ENCODE measurements around the gene SMPD4. TPM values are rescaled to one million over a fixed set of nuclear protein-coding genes. Genes with fewer than 3 reads are reported as not detected.
"Not testable (repeated sequence)": the region's sequence is repeated elsewhere in the genome, so short reads cannot be mapped to it uniquely, and the experiment has no call there.

Gene SMPD4, protein sequence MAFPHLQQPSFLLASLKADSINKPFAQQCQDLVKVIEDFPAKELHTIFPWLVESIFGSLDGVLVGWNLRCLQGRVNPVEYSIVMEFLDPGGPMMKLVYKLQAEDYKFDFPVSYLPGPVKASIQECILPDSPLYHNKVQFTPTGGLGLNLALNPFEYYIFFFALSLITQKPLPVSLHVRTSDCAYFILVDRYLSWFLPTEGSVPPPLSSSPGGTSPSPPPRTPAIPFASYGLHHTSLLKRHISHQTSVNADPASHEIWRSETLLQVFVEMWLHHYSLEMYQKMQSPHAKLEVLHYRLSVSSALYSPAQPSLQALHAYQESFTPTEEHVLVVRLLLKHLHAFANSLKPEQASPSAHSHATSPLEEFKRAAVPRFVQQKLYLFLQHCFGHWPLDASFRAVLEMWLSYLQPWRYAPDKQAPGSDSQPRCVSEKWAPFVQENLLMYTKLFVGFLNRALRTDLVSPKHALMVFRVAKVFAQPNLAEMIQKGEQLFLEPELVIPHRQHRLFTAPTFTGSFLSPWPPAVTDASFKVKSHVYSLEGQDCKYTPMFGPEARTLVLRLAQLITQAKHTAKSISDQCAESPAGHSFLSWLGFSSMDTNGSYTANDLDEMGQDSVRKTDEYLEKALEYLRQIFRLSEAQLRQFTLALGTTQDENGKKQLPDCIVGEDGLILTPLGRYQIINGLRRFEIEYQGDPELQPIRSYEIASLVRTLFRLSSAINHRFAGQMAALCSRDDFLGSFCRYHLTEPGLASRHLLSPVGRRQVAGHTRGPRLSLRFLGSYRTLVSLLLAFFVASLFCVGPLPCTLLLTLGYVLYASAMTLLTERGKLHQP
- 74.5 and 79.0 TPM in 2 replicates for total RNA-seq

DNA sequence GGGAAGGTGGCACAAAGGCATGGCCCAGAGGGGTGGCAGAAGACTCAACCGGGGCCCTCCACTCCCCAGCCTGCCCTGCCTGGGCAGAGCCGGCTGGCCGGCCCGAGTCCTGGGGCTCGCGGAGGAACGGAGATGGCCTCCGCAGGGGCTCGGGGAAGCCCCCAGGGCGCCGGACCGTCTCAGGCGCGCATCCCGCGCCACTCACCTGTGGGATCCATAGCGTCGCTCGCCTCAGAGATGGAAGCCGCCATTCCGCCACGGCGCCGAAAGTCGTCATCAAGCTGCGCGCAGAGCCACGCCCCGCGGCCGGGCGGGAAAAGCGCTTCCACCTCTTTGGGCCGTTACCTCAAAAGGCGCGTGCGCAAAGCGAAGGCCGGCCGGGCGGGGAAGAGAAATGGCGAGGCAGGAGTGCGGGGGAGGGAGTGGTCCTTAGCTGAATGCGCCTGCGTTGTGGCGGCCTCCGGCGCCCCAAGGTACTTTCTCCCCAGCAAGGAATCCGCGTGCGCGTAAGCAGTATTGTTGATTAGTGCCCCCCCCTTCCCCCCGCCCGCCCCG lies at the start of gene SMPD4:
TSS of gene SMPD4 (minus strand) at position 278 of the 555 bp plus-strand sequence. CDS start 5,010 bp downstream, outside the sequence.
- intact Hi-C loops (cut with micrococcal nuclease) = loop anchor here (1.0 to 5.0 kb wide), 5 partner anchors 34 to 1311 kb away; partner anchors contain the start of genes CCDC74B, IMP4 and MZT2A

DNA sequence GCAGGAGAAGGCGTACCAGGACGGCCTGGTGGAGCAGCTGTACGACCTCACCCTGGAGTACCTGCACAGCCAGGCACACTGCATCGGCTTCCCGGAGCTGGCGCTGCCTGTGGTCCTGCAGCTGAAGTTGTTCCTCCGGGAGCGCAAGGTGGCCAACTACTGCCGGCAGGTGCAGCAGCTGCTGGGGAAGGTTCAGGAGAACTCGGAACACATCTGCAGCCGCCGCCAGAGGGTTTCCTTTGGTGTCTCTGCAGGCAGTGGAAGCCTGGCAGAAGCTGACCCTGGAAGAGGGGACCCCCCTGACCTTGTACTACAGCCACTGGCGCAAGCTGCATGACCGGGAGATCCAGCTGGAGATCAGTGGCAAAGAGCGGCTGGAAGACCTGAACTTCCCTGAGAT lies 49.5 kb upstream of the SMPD4 start:
- intact Hi-C loops (cut with micrococcal nuclease) = not testable (repeated sequence)

DNA sequence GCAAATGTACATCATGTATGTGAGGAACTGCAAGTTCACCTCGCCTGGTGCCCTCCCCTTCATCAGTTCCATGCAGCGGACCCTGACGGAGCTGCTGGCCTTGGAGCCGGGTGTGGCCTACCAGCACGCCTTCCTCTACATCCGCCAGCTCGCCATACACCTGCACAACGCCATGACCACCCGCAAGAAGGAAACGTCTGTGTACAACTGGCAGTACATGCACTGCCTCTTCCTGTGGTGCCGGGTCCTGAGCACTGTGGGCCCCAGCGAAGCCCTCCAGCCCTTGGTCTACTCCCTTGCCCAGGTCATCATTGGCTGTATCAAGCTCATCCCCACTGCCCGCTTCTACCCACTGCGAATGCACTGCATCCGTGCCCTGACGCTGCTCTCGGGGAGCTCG lies 49.0 kb upstream of the SMPD4 start:
- intact Hi-C loops (cut with micrococcal nuclease) = not testable (repeated sequence)

DNA sequence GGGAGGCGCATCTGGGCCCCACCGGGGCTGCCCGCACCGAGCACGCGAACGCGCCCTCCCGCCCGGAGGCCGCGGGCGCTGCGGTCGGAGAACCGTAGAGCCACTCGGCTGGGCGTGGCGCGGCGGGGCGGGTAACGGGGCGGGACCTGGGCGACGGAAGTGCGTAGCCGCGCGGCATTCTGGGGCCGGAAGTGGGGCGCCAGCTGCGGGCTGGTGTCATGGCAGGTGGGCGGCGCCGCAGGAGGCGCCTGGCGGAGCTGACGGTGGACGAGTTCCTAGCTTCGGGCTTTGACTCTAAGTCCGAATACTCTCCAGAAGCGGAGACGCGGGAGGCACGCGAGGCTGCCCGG lies 47.7 kb upstream of the SMPD4 start:
- intact Hi-C loops (cut with micrococcal nuclease) = loop anchor here (1.0 to 2.0 kb wide), 2 partner anchors 46 to 113 kb away; partner anchors contain the start of genes IMP4 and MZT2B

DNA sequence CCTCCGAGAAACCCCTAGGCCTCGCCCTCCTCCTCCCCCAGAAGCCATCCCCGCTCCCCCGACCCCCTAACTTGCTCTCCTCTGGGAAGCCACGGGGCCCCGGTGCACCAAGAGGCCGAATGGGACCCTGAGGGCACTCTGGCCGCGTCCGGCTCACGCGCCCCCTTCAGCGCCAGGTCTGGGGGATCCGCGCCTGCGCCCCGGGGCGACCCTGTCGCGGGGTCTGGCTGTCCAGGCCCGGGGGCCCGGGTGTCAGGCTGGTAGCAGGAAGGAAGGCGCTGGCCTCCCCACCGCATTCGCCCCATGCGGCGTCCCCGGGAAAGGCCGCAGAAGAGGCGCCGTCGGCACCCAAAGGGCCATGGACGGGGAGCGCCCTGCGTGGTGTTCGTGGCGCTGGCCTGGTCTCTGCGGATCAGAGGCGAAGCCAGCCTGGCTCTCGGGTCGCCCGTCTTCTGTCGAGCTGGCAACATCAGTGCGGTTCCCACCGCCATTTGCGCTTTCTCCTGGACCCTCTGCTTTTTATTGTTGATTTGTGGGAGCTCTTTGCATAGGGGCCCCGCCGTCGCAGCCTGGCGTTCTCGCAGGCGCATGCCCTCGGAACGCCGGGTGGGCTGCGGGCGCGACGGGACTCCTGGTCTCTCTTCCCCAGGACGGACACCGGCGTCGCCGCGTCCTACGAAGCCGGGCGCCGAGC lies 47.2 kb upstream of the SMPD4 start:
- intact Hi-C loops (cut with micrococcal nuclease) = loop anchor here (1.0 to 2.0 kb wide), 2 partner anchors 46 to 114 kb away; partner anchors contain the start of genes IMP4 and MZT2B

DNA sequence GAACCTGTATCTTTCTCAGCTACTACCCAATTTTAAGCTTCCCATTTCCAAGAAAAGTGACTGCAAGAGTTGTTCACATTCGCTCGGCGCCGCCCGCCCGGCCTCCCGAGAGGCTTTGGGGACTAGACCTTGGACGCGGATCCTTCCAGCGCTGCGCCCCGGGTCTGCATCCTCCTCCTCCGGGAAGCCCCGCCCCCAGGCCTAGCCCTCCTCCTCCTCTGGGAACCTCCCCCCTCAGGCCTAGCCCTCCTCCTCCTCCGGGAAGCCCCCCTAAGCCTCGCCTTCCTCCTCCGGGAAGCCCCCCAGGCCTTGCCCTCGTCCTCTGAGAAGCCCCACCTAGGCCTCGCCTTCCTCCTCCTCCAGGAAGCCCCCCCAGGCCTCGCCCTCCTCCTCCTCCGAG lies 46.6 kb upstream of the SMPD4 start:
- intact Hi-C loops (cut with micrococcal nuclease) = loop anchor here (2.0 kb wide), 1 partner anchor 45 kb away; the partner anchor contains the start of gene MZT2B

DNA sequence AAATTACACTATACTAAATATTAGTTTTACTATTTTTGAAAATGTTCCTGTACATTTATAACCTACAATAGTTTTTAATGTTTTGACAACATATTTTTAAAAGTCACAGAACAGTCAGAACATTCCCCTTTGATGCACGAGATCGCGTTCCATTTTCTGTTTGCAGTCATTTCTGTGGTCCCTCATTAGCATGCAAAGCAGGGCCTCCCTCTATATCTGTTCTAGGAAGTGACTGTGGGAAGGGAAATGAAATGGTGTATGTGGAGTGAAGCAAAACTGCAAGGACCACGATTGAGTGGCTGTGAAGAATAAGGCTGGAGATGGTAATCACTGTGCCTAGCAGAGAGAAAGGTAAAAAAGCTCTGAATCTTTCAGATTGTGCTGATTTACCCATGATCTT lies 41.1 kb upstream of the SMPD4 start:
- intact Hi-C loops (cut with micrococcal nuclease) = not testable (repeated sequence)

DNA sequence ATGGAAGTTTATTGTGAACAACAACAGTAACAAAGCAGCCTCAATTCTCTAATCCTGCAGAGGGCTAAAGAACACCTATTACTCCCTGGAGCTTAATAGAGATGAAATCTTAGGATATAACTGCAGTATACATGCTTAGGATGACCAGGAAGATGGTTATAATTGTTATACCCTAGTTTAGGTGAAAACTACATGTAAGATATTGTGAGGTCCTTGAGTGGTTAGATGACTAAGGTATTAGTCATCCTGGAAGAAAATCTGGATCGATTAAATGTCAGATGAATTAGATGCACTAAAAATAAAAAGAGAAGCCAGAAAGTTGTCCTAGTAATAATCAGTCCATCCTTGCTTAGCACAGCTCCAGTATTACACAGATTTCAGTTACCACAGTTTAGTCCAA lies 39.1 kb upstream of the SMPD4 start:
- intact Hi-C loops (cut with micrococcal nuclease) = not testable (repeated sequence)

DNA sequence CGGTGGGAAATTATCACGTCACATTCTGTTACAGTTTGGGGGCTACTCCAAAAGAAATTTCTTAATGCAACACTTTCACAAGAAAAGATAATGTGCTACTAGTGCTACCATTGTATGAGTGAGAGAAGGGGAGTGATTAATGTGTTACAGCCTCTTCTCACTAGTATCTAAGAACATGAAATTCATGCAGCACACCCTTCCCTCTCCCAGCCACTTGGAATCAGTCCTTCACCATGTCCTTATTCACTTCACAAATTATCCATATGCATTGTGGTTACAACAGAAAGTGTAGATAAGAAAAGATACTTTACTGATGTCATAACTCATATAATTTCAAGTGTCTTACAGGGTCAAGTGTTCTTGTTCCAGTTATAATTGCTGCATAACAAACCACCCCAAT lies 37.7 kb upstream of the SMPD4 start:
- intact Hi-C loops (cut with micrococcal nuclease) = not testable (repeated sequence)

DNA sequence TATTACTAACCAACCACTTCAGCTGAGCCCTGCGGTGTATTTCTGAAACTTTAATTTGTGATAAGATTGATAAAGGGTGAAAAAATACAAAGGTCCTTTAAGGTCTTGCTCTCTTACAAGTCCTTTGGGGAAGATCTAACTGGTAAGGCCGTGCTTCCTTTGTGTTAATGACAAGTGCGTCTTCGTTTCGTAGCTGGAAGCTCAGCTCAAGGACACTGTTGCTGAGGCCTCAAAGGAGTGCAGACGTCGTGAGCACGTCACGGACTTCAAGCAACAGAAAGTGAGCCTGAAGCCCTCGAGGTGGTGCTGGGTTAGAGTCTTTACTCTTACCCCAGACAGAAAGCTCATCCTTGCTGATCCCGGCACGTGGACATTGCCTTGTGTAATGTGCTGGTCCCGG lies 25.6 kb upstream of the SMPD4 start:
- intact Hi-C loops (cut with micrococcal nuclease) = not testable (repeated sequence)

DNA sequence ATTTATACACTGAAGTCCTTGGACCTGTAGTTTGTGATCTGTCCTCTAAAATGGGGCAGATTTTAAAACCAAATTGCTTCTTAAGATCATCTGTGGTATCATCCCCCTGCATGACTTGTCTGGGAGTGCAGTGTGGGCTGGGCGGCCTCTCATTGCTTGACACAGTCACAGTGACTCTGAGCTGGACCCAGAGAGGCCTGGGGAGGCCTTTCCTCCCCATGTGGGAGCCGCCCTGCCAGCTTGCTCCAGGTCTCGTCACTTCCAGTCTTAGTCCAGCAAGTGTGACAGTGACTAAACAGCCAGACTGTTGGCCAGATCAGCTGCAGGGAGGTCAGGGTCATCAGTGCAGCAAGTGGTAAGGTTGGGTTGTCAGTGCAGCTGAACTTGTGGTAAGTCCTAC lies 21.7 kb upstream of the SMPD4 start:
- intact Hi-C loops (cut with micrococcal nuclease) = not testable (repeated sequence)

DNA sequence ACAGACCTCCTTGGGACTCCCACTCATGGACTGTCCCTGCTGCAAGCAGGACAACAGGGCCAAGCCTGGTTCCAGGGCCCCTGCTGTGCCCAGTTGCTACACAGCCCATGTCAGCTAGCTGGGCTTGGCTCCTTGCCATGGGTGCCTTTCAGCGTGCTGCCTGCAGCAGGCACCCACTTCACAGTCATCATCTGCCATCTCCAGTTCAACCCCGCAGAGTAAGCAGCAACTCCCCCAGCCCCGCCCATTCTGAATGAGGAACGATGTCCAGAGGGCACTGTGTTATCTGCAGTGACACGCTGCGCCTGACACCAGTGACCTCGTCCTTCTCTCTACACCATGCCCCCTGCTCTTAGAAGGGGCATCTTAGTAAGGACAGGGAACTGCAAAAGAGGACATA lies 21.1 kb upstream of the SMPD4 start:
- intact Hi-C loops (cut with micrococcal nuclease) = not testable (repeated sequence)

DNA sequence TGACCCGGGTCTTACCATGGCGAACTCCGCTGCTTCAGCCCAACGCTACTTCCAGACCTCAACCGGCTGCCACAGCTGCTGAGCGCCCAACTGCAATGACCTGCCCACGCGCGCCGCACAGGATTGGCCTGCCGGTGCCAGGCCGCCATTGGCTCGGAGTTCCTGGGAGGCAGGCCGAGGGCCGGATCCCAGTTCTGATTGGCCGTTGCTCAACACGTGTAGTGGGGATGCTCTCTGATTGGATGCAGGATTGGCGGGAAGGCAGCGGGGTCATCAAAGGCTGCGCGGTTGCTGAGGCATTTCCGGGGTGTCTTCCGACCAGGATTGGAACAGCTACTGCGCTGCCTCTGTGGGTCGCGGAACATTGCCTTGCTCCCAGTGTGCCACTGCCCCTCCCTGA lies 16.9 kb upstream of the SMPD4 start, which contains the start of gene TUBA3E:
TSS of gene TUBA3E (minus strand) at position 97 of the 400 bp plus-strand sequence. CDS start at position 18, 79 bp downstream.
- intact Hi-C loops (cut with micrococcal nuclease) = no loop called here

DNA sequence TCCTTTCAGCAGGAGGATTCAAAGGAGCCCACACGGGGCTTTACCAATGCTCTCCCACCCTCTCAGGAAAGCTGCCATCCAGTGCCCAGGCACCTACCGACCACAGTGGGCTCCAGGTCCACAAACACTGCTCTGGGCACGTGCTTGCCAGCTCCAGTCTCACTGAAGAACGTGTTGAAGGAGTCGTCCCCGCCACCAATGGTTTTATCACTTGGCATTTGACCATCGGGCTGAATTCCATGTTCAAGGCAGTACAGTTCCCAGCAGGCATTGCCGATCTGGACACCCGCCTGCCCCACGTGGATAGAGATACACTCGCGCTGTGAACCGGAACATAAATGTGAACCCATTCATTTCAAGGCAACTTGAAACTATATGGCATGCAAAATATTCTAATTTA lies 14.7 kb upstream of the SMPD4 start:
- intact Hi-C loops (cut with micrococcal nuclease) = not testable (repeated sequence)

DNA sequence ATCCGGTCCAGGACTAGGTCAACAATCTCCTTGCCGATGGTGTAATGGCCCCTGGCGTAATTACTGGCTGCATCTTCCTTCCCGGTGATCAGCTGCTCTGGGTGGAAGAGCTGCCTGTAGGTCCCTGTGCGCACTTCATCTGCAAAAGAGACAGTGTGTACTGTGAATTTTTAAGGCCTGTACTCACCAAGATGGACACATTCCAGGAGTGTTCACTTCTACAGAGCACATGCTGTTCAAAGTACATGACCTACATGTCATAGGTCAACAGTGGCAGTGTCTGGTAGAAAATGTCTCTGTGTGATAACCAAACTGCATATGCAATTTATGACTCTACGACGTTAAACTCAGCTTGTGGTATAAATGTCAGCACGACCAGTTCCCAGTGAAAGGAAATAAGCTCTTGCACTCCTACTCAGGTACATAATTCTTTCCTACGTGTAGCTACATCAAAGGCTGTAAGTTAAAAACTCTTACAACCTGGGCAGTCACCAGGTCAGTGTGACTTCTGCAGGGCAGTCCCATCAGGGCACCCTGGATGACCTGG lies 13.8 kb upstream of the SMPD4 start:
- intact Hi-C loops (cut with micrococcal nuclease) = not testable (repeated sequence)

DNA sequence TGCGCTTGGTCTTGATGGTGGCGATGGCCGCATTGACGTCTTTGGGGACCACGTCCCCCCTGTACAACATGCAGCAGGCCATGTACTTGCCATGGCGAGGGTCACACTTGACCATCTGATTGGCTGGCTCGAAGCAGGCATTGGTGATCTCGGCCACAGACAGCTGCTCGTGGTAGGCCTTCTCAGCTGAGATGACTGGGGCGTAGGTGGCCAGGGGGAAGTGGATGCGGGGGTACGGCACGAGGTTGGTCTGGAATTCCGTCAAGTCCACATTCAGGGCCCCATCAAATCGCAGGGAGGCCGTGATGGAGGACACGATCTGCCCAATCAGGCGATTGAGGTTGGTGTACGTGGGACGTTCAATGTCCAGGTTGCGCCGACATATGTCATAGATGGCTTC lies 12.4 kb upstream of the SMPD4 start:
- intact Hi-C loops (cut with micrococcal nuclease) = not testable (repeated sequence)

DNA sequence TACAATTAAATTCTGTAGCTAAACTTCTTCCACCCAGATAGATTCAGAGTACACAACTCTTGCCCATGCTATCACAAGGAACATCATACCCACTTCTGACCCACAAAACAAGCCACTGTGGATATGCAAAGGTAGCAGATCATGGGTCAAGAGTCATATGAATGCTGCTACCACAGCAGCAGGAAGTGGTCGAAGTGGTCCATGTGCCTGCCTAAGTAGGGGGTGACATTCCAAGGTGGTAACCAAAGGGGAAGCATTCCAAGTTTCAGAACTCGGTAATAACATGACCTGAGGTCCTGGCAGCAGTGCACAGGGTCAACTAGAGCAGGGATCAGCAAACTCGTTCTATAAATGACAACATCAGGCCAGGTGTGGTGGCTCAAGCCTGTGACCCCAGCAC lies 11.0 kb upstream of the SMPD4 start:
- intact Hi-C loops (cut with micrococcal nuclease) = not testable (repeated sequence)

DNA sequence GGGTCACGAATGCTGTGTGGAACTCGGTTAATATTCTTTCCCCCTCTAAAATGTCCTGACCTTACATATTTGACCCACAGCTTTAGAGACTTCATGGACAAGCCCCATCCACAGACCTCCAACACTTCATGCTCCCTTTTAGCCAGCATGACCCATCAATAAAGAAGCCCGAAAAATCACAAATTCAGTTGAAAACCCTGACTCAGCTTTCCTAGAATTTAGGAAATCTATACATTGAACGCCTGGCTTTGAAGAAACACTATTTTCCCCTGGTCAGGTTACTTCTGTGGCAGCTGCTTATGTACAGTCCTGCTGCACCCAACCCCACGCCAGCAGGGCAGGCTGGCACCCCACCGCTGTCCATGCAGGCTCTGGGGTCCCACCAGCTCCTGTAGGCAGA lies 9.9 kb upstream of the SMPD4 start:
- intact Hi-C loops (cut with micrococcal nuclease) = not testable (repeated sequence)

DNA sequence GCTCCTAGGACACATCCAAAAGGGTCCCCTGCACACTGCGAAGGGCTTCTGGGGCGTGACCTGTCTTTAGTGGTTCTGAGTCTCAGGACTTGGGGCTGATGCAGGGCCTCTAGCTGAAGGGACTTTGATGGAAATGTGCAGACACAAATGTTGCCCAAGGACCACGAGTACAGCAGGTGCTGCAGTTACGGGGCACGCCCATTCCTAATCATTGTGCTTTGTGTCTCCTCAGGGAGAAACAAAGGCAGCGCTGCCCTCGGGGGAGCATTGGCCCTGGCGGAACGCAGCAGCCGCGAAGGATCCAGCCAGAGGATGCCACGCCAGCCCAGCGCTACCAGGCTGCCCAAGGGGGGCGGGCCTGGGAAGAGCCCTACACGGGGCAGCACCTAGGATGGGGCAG lies 8.8 kb upstream of the SMPD4 start:
- intact Hi-C loops (cut with micrococcal nuclease) = no loop called here

DNA sequence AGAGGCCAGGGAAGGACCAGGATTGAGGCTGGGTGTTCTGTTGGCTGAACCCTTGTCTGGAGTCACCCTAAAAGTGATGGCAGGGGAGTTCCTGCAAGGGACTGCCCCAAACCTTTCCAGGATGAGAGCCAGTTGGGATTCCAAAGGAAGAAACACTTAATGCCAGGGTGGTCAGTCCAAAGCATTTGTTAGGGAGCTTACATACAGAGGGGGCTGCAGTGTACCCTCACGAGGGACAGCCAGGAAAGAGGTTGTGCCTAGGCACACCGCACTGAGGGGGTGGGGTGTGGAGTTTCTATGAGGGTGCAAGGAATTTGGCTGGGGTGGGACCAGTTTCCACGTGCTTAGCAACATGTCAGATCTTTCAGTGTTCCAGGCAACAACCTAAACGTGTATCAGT lies 7.6 kb upstream of the SMPD4 start:
- intact Hi-C loops (cut with micrococcal nuclease) = not testable (repeated sequence)

Measured in T-helper 2 cell treated with Interferon-gamma antibody and Interleukin-4, amounts not matched to agents 100 ng/mL and 5 ng/mL, for 36 hours (primary cell).